K562 (cell line): ENCODE results near the gene MICAL2. TPM values are rescaled to one million over a fixed set of nuclear protein-coding genes. Genes with fewer than 3 reads are reported as not detected.
A peak's percentile ranks its signal among the peaks of the same experiment; 100 is the strongest.

Experiments
- ATF4 ChIP-seq: fragments of 450-650 bp; formaldehyde crosslinking; IDR thresholded peaks from 2 replicates; pipeline ENCODE4 v1.4.0; 2022; ENCODE audit warnings: mild to moderate bottlenecking, moderate library complexity
- CEBPB ChIP-seq: fragments of 450-650 bp; IDR thresholded peaks from 2 replicates; pipeline ENCODE4 v1.6.1; 2016; ENCODE audit warnings: missing genetic modification characterization, missing compliant biosample characterization
- GTF2A2 ChIP-seq: IDR thresholded peaks from 2 replicates; pipeline ENCODE4 v1.6.1; 2016; ENCODE audit warnings: mild to moderate bottlenecking, missing genetic modification characterization, missing compliant biosample characterization
- MEIS2 ChIP-seq: fragments of 450-650 bp; IDR thresholded peaks from 2 replicates; pipeline ENCODE4 v1.6.1; 2014; ENCODE audit warnings: mild to moderate bottlenecking; ENCODE audit not compliant: partially characterized antibody
- MYC ChIP-seq, 2 experiments: fragments of 250-450 bp in 1 of 2; sonication (Bioruptor Pico) in 1 of 2; IDR thresholded peaks; 2 replicates each; pipeline versions ENCODE4 v1.5.1 to v1.6.1; 2012 to 2021; ENCODE audit warnings: low read depth in 2 of 2, borderline replicate concordance in 1 of 2, improper control_type of control experiment in 1 of 2, low read length in 1 of 2, mild to moderate bottlenecking in 1 of 2, moderate library complexity in 1 of 2
- NFRKB ChIP-seq: fragments of 450-650 bp; IDR thresholded peaks from 2 replicates; pipeline ENCODE4 v1.6.1; 2016; ENCODE audit warnings: low read depth
- POLR2H ChIP-seq: IDR thresholded peaks from 2 replicates; pipeline ENCODE4 v1.6.1; 2016; ENCODE audit warnings: missing genetic modification characterization, low read depth, mild to moderate bottlenecking, control low read depth, missing compliant biosample characterization, moderate library complexity
- SMAD1 ChIP-seq: fragments of 150-350 bp; IDR thresholded peaks from 2 replicates; pipeline ENCODE4 v1.6.1; 2014; ENCODE audit warnings: low read length, low read depth; ENCODE audit not compliant: partially characterized antibody
- SMAD4 ChIP-seq: fragments of 250-450 bp; sonication (Bioruptor Pico); conservative IDR thresholded peaks from 2 replicates; pipeline ENCODE4 v1.8.0; 2021; ENCODE audit warnings: inconsistent platforms, mild to moderate bottlenecking, moderate library complexity
- ZNF239 ChIP-seq: fragments of 250-450 bp; sonication (Bioruptor Pico); IDR thresholded peaks from 2 replicates; pipeline ENCODE4 v1.4.0; 2020; ENCODE audit warnings: mild to moderate bottlenecking
- ZNF395 ChIP-seq: fragments of 200-800 bp; sonication (Bioruptor generic); IDR thresholded peaks from 2 replicates; pipeline ENCODE4 v1.6.1; 2017; ENCODE audit warnings: missing genetic modification characterization, missing compliant biosample characterization
- ZNF436 ChIP-seq: fragments of 250-450, 450-650 bp; sonication (Bioruptor Pico); formaldehyde crosslinking; IDR thresholded peaks from 2 replicates; pipeline ENCODE4 v1.7.0; 2020; ENCODE audit warnings: mild to moderate bottlenecking
- ZNF592 ChIP-seq: fragments of 450-650 bp; IDR thresholded peaks from 2 replicates; pipeline ENCODE4 v1.6.1; 2017; ENCODE audit warnings: antibody characterized with exemption, mild to moderate bottlenecking
- polyA plus RNA-seq, 8 experiments: library from polyadenylated mRNA; depleted of rRNA in 4 of 8; stranded (reverse) in 5 of 8; unstranded in 3 of 8; fragments of >200 nt; fragmentation: Nextera tagmentation in 2 of 8; fragmentation: Illumina TruSeq in 1 of 8; extraction: Ambion mirVana in 2 of 8; extraction: Trizol in 1 of 8; gene quantifications; 2 replicates each; pipeline versions ENCODE4 v1.2.1 to v1.2.3, GENCODE V29; 2011 to 2014; ENCODE audit warnings: inconsistent platforms in 1 of 8, missing spikeins in 1 of 8
- total RNA-seq, 7 experiments: library from RNA; depleted of rRNA in 6 of 7; stranded (reverse); fragments of >200 nt in 6 of 7; fragmentation: Illumina TruSeq in 2 of 7; extraction: Trizol in 2 of 7; gene quantifications; 2 replicates each; pipeline versions ENCODE4 v1.2.1 to v1.2.3, GENCODE V29; 2011 to 2021; ENCODE audit warnings: low replicate concordance in 1 of 7

MICAL2 gene
- total and polyA plus RNA-seq, 9 of the 15 experiments (the other 6 are each of a cell fraction or from before 2014, with no cell fraction given) = 4.7 to 64.2 (median 33.6) TPM

- TF ChIP-seq ATF4 (CRISPR knock-in tag) = 0 out of 2 replicates have a peak, but pooled peaks have one; percentile 18
- TF ChIP-seq GTF2A2 (tag) = peak; percentile 49; the same call in 1 of the 2 replicates
- peak; percentile 84 for TF ChIP-seq ZNF395 (CRISPR knock-in tag)
- peak; percentile 97 for TF ChIP-seq ZNF592
- TF ChIP-seq POLR2H = no peak
- peak; percentile 60 for TF ChIP-seq MEIS2
- peak; percentile 26 for TF ChIP-seq NFRKB
- no peak for TF ChIP-seq ZNF239 (CRISPR knock-in tag)
- TF ChIP-seq SMAD1 = peak; percentile 18
- peak; percentile 52; the same call in 1 of the 2 replicates for TF ChIP-seq CEBPB (tag)
- peak; percentile 85 for TF ChIP-seq SMAD4 (CRISPR knock-in tag)
- TF ChIP-seq MYC (IDR thresholded peaks at IDR 0.05; ENCODE audit: low read depth, low read length) = peak; percentile 33
- no peak for TF ChIP-seq MYC (CRISPR knock-in tag; IDR thresholded peaks at IDR 0.05; ENCODE audit: borderline replicate concordance, low read depth)
- TF ChIP-seq ZNF436 (CRISPR knock-in tag) = no peak
Measured at GRCh38 chr11:12167061-12168000, 56.9 kb downstream of the MICAL2 start (continued).
